ENCODE measurements around the gene C8G. TPM values are rescaled to one million over a fixed set of nuclear protein-coding genes. Genes with fewer than 3 reads are reported as not detected.

C8G gene
- total and polyA plus RNA-seq, 9 of the 15 experiments (the other 6 are each of a cell fraction or from before 2014, with no cell fraction given) = 0.35 to 5.9 (median 2.7) TPM; not detected in 2

DNA sequence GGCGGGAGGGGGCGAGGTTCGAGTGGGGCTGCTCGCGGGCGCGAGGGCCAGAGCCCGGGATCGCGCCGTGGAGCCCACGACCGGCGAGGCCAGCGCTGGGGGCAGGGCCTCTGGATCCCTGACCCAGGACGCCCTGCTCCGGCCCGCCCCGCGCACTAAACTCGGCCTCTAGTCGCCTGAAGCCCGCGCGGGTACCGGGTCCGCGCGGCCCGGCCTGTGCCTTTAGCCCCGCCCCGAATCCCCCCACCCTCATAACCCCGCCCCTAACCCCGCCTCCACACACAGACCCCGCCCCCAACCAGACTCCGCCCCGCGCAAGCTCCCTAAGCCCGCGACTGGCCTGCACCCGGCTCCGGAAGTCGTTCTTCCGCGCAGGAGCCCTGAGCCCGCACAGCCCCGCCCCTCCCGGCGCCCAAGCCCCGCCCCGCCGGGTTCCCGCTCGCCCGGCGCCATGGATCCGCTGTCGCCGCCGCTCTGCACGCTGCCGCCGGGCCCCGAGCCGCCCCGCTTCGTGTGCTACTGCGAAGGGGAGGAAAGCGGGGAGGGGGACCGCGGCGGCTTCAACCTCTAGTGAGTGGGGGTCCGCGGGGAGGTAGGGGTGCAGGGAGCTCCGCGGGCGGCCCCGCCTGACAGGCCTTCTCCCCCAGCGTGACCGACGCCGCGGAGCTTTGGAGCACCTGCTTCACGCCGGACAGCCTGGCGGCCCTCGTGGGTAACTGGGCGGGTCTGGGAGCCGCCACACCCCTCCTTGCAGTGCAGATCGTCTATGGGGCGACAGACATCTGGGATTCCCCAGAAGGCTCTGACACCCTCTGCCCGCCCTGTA lies 47.2 kb downstream of the C8G start, which contains the start of gene PAXX (continued):
- TF ChIP-seq JUND (IDR thresholded peaks at IDR 0.05; ENCODE audit: borderline replicate concordance, low read depth, low read length) (0 out of 2 replicates have a peak, but pooled peaks have one; percentile 6), JUND (tag; IDR thresholded peaks at IDR 0.05; ENCODE audit: borderline replicate concordance, low read depth, low read length) (no peak), ZC3H4 (CRISPR knock-in tag; IDR thresholded peaks at IDR 0.05; ENCODE audit: borderline replicate concordance) (no peak), TBL1XR1 (IDR thresholded peaks at IDR 0.05; ENCODE audit: low read length in 2 of 2) (no peak), BMI1 (IDR thresholded peaks at IDR 0.05; ENCODE audit: low read length) (no peak), RBBP5 (IDR thresholded peaks at IDR 0.05; ENCODE audit: borderline replicate concordance, insufficient read depth, low read length, poor library complexity, severe bottlenecking) (no peak), MCM3 (IDR thresholded peaks at IDR 0.05) (no peak), HNRNPLL (IDR thresholded peaks at IDR 0.05; ENCODE audit: low read depth, low read length, poor library complexity, severe bottlenecking) (peak; percentile 39), CREM (IDR thresholded peaks at IDR 0.05; ENCODE audit: low read depth) (no peak; the same call in 1 of the 2 replicates), SOX6 (IDR thresholded peaks at IDR 0.05) (no peak), ZNF354B (CRISPR knock-in tag; IDR thresholded peaks at IDR 0.05) (no peak), CBX1 (IDR thresholded peaks at IDR 0.05; ENCODE audit: low read depth) (no peak), EGR1 (conservative IDR thresholded peaks at IDR 0.05) (no peak), BRD9 (IDR thresholded peaks at IDR 0.05; ENCODE audit: low read depth, partially characterized antibody) (no peak), GABPB1 (CRISPR knock-in tag; IDR thresholded peaks at IDR 0.05) (peak; percentile 11; the same call in 1 of the 2 replicates), FOS (IDR thresholded peaks at IDR 0.05; ENCODE audit: extremely low read depth, insufficient read length) (no peak), CTBP1 (IDR thresholded peaks at IDR 0.05; ENCODE audit: borderline replicate concordance) (peak; percentile 70)
- TF ChIP-seq, protein P1, sequence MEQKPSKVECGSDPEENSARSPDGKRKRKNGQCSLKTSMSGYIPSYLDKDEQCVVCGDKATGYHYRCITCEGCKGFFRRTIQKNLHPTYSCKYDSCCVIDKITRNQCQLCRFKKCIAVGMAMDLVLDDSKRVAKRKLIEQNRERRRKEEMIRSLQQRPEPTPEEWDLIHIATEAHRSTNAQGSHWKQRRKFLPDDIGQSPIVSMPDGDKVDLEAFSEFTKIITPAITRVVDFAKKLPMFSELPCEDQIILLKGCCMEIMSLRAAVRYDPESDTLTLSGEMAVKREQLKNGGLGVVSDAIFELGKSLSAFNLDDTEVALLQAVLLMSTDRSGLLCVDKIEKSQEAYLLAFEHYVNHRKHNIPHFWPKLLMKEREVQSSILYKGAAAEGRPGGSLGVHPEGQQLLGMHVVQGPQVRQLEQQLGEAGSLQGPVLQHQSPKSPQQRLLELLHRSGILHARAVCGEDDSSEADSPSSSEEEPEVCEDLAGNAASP (IDR thresholded peaks at IDR 0.05) = no peak
- TF ChIP-seq, protein P2, sequence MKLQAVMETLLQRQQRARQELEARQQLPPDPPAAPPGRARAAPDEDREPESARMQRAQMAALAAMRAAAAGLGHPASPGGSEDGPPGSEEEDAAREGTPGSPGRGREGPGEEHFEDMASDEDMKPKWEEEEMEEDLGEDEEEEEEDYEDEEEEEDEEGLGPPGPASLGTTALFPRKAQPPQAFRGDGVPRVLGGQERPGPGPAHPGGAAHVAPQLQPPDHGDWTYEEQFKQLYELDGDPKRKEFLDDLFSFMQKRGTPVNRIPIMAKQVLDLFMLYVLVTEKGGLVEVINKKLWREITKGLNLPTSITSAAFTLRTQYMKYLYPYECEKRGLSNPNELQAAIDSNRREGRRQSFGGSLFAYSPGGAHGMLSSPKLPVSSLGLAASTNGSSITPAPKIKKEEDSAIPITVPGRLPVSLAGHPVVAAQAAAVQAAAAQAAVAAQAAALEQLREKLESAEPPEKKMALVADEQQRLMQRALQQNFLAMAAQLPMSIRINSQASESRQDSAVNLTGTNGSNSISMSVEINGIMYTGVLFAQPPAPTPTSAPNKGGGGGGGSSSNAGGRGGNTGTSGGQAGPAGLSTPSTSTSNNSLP (IDR thresholded peaks at IDR 0.05; ENCODE audit: borderline replicate concordance, low read depth, low read length) = no peak
